ENCODE results near the gene C9orf85.

- TF ChIP-seq, protein P1, sequence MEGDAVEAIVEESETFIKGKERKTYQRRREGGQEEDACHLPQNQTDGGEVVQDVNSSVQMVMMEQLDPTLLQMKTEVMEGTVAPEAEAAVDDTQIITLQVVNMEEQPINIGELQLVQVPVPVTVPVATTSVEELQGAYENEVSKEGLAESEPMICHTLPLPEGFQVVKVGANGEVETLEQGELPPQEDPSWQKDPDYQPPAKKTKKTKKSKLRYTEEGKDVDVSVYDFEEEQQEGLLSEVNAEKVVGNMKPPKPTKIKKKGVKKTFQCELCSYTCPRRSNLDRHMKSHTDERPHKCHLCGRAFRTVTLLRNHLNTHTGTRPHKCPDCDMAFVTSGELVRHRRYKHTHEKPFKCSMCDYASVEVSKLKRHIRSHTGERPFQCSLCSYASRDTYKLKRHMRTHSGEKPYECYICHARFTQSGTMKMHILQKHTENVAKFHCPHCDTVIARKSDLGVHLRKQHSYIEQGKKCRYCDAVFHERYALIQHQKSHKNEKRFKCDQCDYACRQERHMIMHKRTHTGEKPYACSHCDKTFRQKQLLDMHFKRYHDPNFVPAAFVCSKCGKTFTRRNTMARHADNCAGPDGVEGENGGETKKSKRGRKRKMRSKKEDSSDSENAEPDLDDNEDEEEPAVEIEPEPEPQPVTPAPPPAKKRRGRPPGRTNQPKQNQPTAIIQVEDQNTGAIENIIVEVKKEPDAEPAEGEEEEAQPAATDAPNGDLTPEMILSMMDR (conservative IDR thresholded peaks at IDR 0.05): no peak
- no peak for TF ChIP-seq ZFX (IDR thresholded peaks at IDR 0.05)
Observed at GRCh38 chr9:71915495-71915894, 4.1 kb downstream of the C9orf85 start.

Data from C4-2B (cell line).